B cell (primary cell): ENCODE data around the gene ZBED1.

Source experiments
- CTCF ChIP-seq: fragments of 200-600 bp; IDR thresholded peaks from one replicate; pipeline ENCODE4 v1.8.0; 2022; ENCODE audit warnings: antibody characterized with exemption, mild to moderate bottlenecking
- EZH2 ChIP-seq: IDR thresholded peaks from 2 replicates; pipeline ENCODE4 v1.6.1; 2012; ENCODE audit warnings: borderline replicate concordance, low read depth, mild to moderate bottlenecking, moderate library complexity, low read length; ENCODE audit not compliant: insufficient read depth, poor library complexity, severe bottlenecking

GRCh38 chrX:2447484-2447883 lies 53.3 kb downstream of the ZBED1 start:
- TF ChIP-seq CTCF (no peak), EZH2 (no peak)
